ENCODE data around the gene POU2F1.

DNA sequence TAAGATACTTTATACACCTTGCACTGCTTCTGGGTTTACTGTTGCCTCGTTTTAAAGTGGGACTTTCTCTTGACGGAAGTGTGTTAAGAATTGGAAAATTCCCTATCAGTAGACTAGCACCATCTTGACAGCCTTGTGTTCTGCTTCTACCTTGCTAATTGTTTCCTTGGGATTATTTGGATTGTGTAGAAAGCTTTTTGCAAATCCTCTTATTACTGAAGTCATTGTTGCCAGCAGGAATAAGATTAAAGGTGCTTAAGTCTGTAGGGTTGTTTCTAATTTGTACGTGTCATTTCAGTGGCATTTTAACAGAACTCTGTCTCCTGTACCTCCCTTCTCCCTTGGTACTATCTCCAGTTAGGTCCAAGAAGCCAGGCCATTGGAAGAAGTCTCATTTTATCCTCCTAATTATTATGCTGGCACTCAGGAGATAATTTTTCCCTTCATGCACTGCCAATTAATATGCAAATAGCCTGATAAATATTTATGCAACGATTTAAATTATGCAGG lies 107.7 kb downstream of the POU2F1 start:
- TF ChIP-seq, protein P1, sequence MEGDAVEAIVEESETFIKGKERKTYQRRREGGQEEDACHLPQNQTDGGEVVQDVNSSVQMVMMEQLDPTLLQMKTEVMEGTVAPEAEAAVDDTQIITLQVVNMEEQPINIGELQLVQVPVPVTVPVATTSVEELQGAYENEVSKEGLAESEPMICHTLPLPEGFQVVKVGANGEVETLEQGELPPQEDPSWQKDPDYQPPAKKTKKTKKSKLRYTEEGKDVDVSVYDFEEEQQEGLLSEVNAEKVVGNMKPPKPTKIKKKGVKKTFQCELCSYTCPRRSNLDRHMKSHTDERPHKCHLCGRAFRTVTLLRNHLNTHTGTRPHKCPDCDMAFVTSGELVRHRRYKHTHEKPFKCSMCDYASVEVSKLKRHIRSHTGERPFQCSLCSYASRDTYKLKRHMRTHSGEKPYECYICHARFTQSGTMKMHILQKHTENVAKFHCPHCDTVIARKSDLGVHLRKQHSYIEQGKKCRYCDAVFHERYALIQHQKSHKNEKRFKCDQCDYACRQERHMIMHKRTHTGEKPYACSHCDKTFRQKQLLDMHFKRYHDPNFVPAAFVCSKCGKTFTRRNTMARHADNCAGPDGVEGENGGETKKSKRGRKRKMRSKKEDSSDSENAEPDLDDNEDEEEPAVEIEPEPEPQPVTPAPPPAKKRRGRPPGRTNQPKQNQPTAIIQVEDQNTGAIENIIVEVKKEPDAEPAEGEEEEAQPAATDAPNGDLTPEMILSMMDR (conservative IDR thresholded peaks at IDR 0.05; ENCODE audit: low read depth in 2 of 2), result no peak
- TF ChIP-seq EZH2 (IDR thresholded peaks at IDR 0.05; ENCODE audit: low read depth, unreplicated experiment) (no peak), POLR2AphosphoS5 (IDR thresholded peaks at IDR 0.05; ENCODE audit: low read depth) (no peak), EZH2phosphoT487 (IDR thresholded peaks at IDR 0.05; ENCODE audit: unreplicated experiment) (no peak), CREB1 (CRISPR knock-in tag; IDR thresholded peaks at IDR 0.05; ENCODE audit: low read depth) (no peak), NANOG (IDR thresholded peaks at IDR 0.05; ENCODE audit: borderline replicate concordance) (no peak), STAT1 (IDR thresholded peaks at IDR 0.05; ENCODE audit: unreplicated experiment) (no peak), ZNF114 (CRISPR knock-in tag; IDR thresholded peaks at IDR 0.05) (no peak), ZNF331 (CRISPR knock-in tag; IDR thresholded peaks at IDR 0.05; ENCODE audit: low read depth) (no peak), JUNB (IDR thresholded peaks at IDR 0.05; ENCODE audit: unreplicated experiment) (no peak)
- TF ChIP-seq, protein P2, sequence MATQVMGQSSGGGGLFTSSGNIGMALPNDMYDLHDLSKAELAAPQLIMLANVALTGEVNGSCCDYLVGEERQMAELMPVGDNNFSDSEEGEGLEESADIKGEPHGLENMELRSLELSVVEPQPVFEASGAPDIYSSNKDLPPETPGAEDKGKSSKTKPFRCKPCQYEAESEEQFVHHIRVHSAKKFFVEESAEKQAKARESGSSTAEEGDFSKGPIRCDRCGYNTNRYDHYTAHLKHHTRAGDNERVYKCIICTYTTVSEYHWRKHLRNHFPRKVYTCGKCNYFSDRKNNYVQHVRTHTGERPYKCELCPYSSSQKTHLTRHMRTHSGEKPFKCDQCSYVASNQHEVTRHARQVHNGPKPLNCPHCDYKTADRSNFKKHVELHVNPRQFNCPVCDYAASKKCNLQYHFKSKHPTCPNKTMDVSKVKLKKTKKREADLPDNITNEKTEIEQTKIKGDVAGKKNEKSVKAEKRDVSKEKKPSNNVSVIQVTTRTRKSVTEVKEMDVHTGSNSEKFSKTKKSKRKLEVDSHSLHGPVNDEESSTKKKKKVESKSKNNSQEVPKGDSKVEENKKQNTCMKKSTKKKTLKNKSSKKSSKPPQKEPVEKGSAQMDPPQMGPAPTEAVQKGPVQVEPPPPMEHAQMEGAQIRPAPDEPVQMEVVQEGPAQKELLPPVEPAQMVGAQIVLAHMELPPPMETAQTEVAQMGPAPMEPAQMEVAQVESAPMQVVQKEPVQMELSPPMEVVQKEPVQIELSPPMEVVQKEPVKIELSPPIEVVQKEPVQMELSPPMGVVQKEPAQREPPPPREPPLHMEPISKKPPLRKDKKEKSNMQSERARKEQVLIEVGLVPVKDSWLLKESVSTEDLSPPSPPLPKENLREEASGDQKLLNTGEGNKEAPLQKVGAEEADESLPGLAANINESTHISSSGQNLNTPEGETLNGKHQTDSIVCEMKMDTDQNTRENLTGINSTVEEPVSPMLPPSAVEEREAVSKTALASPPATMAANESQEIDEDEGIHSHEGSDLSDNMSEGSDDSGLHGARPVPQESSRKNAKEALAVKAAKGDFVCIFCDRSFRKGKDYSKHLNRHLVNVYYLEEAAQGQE (IDR thresholded peaks at IDR 0.05; ENCODE audit: unreplicated experiment), result no peak
- TF ChIP-seq, protein P3, sequence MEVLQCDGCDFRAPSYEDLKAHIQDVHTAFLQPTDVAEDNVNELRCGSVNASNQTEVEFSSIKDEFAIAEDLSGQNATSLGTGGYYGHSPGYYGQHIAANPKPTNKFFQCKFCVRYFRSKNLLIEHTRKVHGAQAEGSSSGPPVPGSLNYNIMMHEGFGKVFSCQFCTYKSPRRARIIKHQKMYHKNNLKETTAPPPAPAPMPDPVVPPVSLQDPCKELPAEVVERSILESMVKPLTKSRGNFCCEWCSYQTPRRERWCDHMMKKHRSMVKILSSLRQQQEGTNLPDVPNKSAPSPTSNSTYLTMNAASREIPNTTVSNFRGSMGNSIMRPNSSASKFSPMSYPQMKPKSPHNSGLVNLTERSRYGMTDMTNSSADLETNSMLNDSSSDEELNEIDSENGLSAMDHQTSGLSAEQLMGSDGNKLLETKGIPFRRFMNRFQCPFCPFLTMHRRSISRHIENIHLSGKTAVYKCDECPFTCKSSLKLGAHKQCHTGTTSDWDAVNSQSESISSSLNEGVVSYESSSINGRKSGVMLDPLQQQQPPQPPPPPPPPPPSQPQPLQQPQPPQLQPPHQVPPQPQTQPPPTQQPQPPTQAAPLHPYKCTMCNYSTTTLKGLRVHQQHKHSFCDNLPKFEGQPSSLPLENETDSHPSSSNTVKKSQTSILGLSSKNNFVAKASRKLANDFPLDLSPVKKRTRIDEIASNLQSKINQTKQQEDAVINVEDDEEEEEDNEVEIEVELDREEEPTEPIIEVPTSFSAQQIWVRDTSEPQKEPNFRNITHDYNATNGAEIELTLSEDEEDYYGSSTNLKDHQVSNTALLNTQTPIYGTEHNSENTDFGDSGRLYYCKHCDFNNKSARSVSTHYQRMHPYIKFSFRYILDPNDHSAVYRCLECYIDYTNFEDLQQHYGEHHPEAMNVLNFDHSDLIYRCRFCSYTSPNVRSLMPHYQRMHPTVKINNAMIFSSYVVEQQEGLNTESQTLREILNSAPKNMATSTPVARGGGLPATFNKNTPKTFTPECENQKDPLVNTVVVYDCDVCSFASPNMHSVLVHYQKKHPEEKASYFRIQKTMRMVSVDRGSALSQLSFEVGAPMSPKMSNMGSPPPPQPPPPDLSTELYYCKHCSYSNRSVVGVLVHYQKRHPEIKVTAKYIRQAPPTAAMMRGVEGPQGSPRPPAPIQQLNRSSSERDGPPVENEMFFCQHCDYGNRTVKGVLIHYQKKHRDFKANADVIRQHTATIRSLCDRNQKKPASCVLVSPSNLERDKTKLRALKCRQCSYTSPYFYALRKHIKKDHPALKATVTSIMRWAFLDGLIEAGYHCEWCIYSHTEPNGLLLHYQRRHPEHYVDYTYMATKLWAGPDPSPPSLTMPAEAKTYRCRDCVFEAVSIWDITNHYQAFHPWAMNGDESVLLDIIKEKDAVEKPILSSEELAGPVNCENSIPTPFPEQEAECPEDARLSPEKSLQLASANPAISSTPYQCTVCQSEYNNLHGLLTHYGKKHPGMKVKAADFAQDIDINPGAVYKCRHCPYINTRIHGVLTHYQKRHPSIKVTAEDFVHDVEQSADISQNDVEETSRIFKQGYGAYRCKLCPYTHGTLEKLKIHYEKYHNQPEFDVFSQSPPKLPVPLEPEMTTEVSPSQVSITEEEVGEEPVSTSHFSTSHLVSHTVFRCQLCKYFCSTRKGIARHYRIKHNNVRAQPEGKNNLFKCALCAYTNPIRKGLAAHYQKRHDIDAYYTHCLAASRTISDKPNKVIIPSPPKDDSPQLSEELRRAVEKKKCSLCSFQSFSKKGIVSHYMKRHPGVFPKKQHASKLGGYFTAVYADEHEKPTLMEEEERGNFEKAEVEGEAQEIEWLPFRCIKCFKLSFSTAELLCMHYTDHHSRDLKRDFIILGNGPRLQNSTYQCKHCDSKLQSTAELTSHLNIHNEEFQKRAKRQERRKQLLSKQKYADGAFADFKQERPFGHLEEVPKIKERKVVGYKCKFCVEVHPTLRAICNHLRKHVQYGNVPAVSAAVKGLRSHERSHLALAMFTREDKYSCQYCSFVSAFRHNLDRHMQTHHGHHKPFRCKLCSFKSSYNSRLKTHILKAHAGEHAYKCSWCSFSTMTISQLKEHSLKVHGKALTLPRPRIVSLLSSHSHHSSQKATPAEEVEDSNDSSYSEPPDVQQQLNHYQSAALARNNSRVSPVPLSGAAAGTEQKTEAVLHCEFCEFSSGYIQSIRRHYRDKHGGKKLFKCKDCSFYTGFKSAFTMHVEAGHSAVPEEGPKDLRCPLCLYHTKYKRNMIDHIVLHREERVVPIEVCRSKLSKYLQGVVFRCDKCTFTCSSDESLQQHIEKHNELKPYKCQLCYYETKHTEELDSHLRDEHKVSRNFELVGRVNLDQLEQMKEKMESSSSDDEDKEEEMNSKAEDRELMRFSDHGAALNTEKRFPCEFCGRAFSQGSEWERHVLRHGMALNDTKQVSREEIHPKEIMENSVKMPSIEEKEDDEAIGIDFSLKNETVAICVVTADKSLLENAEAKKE (CRISPR knock-in tag; IDR thresholded peaks at IDR 0.05), result no peak
- TF ChIP-seq, protein P4, sequence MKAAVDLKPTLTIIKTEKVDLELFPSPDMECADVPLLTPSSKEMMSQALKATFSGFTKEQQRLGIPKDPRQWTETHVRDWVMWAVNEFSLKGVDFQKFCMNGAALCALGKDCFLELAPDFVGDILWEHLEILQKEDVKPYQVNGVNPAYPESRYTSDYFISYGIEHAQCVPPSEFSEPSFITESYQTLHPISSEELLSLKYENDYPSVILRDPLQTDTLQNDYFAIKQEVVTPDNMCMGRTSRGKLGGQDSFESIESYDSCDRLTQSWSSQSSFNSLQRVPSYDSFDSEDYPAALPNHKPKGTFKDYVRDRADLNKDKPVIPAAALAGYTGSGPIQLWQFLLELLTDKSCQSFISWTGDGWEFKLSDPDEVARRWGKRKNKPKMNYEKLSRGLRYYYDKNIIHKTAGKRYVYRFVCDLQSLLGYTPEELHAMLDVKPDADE (IDR thresholded peaks at IDR 0.05), result no peak
